GM23248 (cell line): ENCODE results near the gene JPH2.

Experiments used
- EZH2 ChIP-seq: fragments of 200-600 bp; sonication (generic); IDR thresholded peaks from 2 replicates; pipeline ENCODE4 v1.6.1; 2018; ENCODE audit warnings: antibody characterized with exemption, mild to moderate bottlenecking; ENCODE audit not compliant: insufficient read depth, poor library complexity, severe bottlenecking
- EZH2phosphoT487 ChIP-seq: fragments of 200-600 bp; sonication (generic); IDR thresholded peaks from 2 replicates; pipeline ENCODE4 v1.6.1; 2018; ENCODE audit warnings: antibody characterized with exemption, moderate library complexity, mild to moderate bottlenecking, low read depth; ENCODE audit not compliant: insufficient read depth

DNA sequence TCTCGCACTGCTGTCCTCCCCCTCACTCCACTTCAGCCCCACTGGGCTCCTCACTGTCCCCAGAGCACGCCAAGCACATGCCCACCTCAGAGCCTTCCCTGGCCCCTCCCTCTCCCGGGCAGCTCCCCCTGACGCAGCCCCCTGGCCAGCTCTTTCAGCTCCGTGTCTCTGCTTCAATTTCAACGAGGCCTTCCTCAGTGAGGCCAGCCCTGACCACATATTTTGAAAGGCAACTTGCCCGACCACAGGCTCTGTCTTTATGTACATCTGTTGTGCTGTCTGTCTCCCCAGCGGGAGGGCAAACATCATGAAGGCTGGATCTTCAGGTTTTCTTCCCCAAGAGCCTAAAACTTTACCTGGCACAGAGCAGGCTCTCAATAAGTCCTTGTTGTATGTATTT is 44.6 kb downstream of the JPH2 start:
- TF ChIP-seq EZH2 = no peak
- TF ChIP-seq EZH2phosphoT487 = no peak
